Measurements from ENCODE around the gene NUDCD3.

NUDCD3 gene

DNA sequence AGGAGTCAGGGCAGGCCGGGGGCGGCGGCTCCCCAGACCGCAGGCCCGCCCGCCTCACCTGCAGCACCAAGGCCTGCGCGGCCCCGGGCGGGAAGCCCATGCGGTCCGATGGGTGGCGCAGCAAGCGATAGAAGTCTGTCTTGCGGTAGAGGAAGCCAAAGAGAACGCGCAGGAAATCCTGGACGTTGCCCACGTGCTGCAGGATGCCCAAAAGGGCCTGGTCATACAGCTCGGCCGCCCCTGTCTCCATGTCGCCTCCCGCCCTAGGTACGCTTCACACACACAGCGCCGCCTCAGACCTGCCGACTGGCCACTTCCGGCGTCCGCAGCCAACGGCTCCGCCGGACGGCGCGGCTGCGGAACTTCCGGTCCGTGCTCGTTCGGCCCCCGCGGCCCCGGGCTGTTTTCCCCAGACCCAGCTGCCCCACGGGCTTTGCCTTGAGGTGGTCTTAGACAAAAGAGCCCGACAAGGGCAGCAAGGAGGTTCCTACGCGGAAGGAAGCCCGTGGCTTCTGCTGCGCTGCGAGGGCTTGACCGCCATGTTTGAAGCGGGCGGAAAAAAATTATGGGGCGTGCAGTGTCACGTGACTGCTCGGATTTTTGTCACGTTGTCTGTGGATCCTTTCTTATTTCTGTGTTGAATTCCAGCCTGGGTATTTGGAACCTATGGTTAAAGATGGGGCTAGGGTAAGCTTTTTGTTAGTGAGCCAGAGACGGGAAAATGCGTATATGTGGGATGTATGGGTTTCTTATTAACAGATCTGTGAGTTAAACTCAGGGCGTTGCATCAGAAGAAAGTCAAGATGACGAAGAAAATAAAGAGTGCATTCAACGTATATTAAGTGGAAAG lies at the start of gene NUDCD3:
NUDCD3 (minus strand) TSS at position 308 of the 850 bp plus-strand sequence; CDS start at position 250, 58 bp downstream.
- Histone ChIP-seq H3K4me3 (peak within 1 kb of the TSS; percentile 99), H3K27ac (peak within 1 kb of the TSS; percentile 96 to 98)
- TF ChIP-seq, protein P1, sequence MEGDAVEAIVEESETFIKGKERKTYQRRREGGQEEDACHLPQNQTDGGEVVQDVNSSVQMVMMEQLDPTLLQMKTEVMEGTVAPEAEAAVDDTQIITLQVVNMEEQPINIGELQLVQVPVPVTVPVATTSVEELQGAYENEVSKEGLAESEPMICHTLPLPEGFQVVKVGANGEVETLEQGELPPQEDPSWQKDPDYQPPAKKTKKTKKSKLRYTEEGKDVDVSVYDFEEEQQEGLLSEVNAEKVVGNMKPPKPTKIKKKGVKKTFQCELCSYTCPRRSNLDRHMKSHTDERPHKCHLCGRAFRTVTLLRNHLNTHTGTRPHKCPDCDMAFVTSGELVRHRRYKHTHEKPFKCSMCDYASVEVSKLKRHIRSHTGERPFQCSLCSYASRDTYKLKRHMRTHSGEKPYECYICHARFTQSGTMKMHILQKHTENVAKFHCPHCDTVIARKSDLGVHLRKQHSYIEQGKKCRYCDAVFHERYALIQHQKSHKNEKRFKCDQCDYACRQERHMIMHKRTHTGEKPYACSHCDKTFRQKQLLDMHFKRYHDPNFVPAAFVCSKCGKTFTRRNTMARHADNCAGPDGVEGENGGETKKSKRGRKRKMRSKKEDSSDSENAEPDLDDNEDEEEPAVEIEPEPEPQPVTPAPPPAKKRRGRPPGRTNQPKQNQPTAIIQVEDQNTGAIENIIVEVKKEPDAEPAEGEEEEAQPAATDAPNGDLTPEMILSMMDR (IDR thresholded peaks at IDR 0.05) = no peak
- DNase-seq (ENCODE audit: low spot score) = peak; percentile 87

DNA sequence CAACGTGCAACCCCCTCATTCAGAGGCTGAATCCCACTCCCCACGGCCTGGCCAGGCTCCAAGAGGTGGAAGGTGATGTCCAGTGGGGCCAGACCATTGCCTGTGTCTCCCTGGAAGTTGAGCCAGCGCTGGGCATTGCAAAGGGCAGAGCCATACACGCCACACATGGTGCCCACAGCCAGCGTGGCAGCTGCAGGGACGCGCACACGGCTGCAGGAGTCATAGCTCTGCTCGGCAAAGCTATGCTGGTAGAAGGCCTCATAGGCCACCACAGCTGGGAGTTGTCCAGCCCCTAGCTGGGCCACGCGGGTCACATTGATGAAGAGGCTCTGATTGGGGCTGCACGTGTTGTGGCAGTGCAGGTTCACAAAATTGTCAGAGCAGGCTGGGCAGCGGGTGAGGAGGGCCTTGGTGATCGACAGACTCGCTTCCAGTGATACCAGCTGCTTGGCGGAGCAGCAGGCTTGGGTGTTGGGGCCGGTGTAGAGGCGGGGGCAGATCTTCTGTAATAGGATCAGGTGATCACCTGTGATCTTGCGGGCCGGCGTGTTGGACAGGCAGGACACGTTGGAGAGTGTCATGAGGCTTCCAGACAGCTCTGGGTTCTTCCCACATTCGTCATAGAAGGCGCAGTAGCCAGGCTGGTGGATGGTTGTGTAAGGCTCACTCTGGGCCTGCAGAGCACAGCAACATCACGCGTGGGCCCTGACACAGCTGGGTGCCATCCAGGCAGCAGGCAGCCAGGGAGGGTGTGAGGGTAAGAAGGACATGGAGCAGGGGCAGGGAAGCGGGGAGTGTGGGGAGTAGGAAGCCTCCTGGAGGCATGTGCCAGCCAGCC lies 49.4 kb upstream of the NUDCD3 start:
- no peak for DNase-seq (ENCODE audit: low spot score)

DNA sequence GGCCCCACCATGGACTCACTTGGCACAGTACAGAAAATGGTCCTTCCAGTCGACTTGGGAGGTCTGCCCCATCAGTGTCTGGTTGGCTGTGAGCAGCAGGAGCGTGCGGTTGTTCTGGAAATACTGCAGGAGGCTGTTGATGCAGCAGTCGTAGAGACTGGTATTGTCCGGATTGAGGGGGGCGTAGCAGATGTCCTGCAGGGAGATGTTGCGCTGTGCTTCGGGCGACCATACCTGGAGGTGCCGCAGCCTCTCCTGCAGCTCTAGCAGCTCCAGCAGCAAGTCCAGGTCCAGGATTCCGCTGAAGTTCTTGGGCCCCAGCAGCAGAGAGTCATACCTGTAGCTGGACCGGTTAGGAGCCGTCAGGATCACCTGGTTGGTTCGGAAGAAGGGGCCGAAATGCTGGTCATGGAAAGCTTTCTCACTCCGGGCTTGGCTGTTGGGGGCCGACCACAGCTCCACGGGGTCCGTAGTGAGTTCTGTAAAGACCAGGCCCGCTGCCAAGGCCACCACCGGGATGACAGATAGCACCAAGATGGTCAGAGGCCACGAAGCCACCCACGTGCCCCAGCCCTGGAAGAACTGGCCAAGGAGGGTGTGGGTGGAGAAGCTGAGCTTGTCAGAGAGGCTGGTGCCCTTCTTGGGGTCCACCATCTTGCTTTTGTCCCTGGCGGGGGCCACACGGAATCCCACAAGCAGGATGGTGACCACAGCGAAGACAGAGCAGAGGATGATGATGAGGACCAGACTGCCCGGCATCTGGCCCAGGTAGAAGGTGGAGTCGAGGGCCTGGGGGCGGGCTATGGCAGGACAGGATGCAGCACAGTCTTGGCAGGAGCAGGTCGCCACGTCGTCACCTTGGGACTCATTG lies 48.6 kb upstream of the NUDCD3 start:
- TF ChIP-seq, protein P1 (IDR thresholded peaks at IDR 0.05) = no peak
- DNase-seq (ENCODE audit: low spot score) = no peak
- H3K4me3 ChIP-seq = no peak overlapping the region
- H3K27ac ChIP-seq = no peak overlapping the region

More for the DNA sequence above, 49.4 kb upstream of the NUDCD3 start:
- Histone ChIP-seq H3K27ac (no peak overlapping the region), H3K4me3 (no peak overlapping the region)
- TF ChIP-seq, protein P1 (IDR thresholded peaks at IDR 0.05) = no peak

DNA sequence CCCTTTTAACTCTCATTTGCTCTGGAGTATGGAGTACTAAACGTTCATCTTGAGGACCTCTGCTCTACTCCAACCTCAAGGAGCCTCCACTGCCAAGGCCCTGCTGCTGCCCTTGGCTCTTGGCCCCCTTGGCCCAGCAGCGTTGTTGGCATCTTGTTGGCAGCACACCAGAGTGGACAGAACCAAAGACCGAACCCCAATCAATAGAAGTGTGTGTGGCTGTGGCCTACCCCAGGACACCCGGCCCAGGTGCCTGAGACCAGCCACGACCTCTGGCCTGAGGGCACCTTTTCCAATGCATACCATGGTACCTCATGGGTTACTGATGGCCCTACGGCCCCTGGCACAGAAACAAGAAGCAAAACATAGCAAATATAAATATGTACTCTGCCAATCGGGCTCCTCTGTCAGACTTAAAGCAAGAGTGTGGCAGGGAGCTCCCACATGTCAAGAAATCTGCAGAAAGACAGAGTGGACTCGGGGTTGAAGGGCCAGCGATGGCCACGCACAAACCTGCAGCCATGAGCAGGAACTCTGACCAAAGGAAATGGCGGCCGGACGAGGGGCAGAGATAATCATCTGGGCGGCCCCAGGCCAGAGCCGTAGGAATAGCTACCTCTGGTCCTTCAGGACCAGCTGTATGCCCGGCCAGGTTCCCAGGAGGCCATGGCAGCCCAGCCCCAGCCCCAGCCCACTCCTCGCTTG lies 47.8 kb upstream of the NUDCD3 start:
- TF ChIP-seq, protein P1 (IDR thresholded peaks at IDR 0.05) = no peak
- no peak for DNase-seq (ENCODE audit: low spot score)
- Histone ChIP-seq H3K4me3 (no peak overlapping the region), H3K27ac (no peak overlapping the region)

DNA sequence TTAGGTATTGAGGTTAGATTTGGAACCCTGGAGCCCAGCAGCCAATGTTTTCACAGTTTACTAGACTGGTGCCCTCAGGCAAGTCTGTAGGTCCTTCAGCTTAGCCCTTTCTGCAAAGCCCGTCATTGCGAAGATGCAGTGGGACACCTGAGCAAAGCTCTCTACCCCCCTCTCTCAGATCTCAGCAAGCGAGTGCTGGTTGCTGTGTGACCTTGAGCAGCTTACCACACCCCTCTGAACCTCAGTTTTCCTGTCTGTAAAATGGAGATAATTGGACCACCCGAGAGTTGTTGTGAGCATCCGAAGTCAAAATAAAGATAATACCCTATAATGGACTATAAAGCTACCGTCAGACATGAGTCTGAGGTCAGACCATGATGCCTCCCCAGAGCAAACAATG lies 47.0 kb upstream of the NUDCD3 start:
- no peak overlapping the region for H3K4me3 ChIP-seq
- DNase-seq (ENCODE audit: low spot score) = no peak
- TF ChIP-seq, protein P1 (IDR thresholded peaks at IDR 0.05) = no peak
- H3K27ac ChIP-seq = no peak overlapping the region

DNA sequence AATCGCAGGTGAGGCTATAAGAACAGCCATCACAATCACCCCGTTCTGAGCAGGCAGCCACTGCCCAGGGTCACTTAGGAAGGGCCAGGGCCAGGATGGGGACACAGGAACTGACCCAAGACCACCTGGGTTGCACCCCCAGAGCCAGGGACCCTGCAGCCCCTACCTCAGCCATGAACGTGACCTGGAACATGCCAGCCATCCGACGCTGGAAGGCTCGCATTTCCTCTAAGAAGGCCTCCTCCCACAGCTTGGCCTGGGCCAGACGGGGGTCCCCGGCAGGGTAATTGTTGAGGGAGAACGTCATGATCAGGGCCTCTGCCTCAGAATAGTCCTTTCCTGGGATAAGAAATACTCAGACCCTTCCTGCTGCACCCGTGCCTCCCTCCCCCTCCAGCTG lies 45.6 kb upstream of the NUDCD3 start:
- TF ChIP-seq, protein P1 (IDR thresholded peaks at IDR 0.05) = no peak
- no peak overlapping the region for H3K4me3 ChIP-seq
- no peak for DNase-seq (ENCODE audit: low spot score)
- no peak overlapping the region for H3K27ac ChIP-seq
